GM23248 (cell line): ENCODE results near the gene AIF1.

Experiments
- EZH2 ChIP-seq: fragments of 200-600 bp; sonication (generic); IDR thresholded peaks from 2 replicates; pipeline ENCODE4 v1.6.1; 2018; ENCODE audit warnings: antibody characterized with exemption, mild to moderate bottlenecking; ENCODE audit not compliant: insufficient read depth, poor library complexity, severe bottlenecking
- EZH2phosphoT487 ChIP-seq: fragments of 200-600 bp; sonication (generic); IDR thresholded peaks from 2 replicates; pipeline ENCODE4 v1.6.1; 2018; ENCODE audit warnings: antibody characterized with exemption, moderate library complexity, mild to moderate bottlenecking, low read depth; ENCODE audit not compliant: insufficient read depth

- TF ChIP-seq EZH2 (no peak), EZH2phosphoT487 (no peak)
Observed at GRCh38 chr6:31651602-31652191, 36.7 kb downstream of the AIF1 start.
